H1 (cell line): ENCODE data around the gene ACAD10. TPM values are rescaled to one million over a fixed set of nuclear protein-coding genes. Genes with fewer than 3 reads are reported as not detected.

Experiments used
- CTCF ChIA-PET: fragments of 300-600 bp; sonication (Branson Sonifier 250); formaldehyde crosslinking; loops from one replicate; lab custom pipeline; 2021; ENCODE audit not compliant: partially characterized antibody; lab: Charles Lee
- POLR2A ChIA-PET: fragments of 300-600 bp; sonication (Branson Sonifier 250); formaldehyde crosslinking; loops from one replicate; lab custom pipeline; 2021; ENCODE audit warnings: inconsistent platforms; ENCODE audit not compliant: partially characterized antibody; lab: Charles Lee
- DNase-seq, 2 experiments: peaks; one replicate each; pipeline versions ENCODE4 v3.0.0 to v3.0.0-alpha.2; 2010 to 2022; ENCODE audit warnings: low spot score in 2 of 2, low read depth in 1 of 2, mixed read lengths in 1 of 2
- FAIRE-seq: peaks from 2 replicates; lab custom pipeline; 2011; peaks lifted over from hg19 to GRCh38; lab: Jason Lieb, UNC
- H2AFZ ChIP-seq: 2 replicates; pipeline ENCODE4 v1.8.1; 2012; ENCODE audit warnings: low read length, inconsistent platforms
- H2AK5ac ChIP-seq: 2 replicates; pipeline ENCODE4 v1.6.1; 2013; ENCODE audit warnings: low read depth, low read length
- H2BK120ac ChIP-seq: replicated peaks from 2 replicates; pipeline ENCODE3; 2013; ENCODE audit warnings: low read depth, low read length, inconsistent platforms
- H2BK12ac ChIP-seq: 2 replicates; pipeline ENCODE4 v1.6.1; 2013; ENCODE audit warnings: low read depth, low read length
- H2BK15ac ChIP-seq: 2 replicates; pipeline ENCODE4 v1.6.1; 2013; ENCODE audit warnings: low read length
- H2BK20ac ChIP-seq: 2 replicates; pipeline ENCODE4 v1.6.1; 2013; ENCODE audit warnings: low read length
- H2BK5ac ChIP-seq: 2 replicates; pipeline ENCODE4 v1.6.1; 2013; ENCODE audit warnings: low read depth, low read length
- H3K14ac ChIP-seq: 2 replicates; pipeline ENCODE4 v1.6.1; 2013; ENCODE audit warnings: inconsistent platforms; ENCODE audit not compliant: insufficient read length
- H3K18ac ChIP-seq: 2 replicates; pipeline ENCODE4 v1.6.1; 2013; ENCODE audit warnings: low read length; ENCODE audit errors: extremely low read depth
- H3K23ac ChIP-seq: 2 replicates; pipeline ENCODE4 v1.6.1; 2013; ENCODE audit warnings: inconsistent platforms; ENCODE audit not compliant: insufficient read length
- H3K23me2 ChIP-seq: 2 replicates; pipeline ENCODE4 v1.6.1; 2013; ENCODE audit warnings: low read depth, low read length
- H3K27ac ChIP-seq: 2 replicates; pipeline ENCODE4 v1.6.1; 2011; ENCODE audit warnings: low read depth, low read length, inconsistent platforms
- H3K27me3 ChIP-seq, 4 experiments: replicated peaks in 1 of 4; 1 replicate in 1 of 4; 2 replicates in 3 of 4; pipeline versions ENCODE4 v1.6.1 to v1.8.1; 2011 to 2013; ENCODE audit warnings: low read length in 3 of 4, mild to moderate bottlenecking in 3 of 4, inconsistent platforms in 2 of 4, mixed read lengths in 2 of 4, moderate library complexity in 1 of 4; ENCODE audit not compliant: control insufficient read depth in 3 of 4, insufficient read depth in 3 of 4; ENCODE audit errors: extremely low read depth in 1 of 4
- H3K36me3 ChIP-seq, 4 experiments: 2 replicates each; pipeline versions ENCODE4 v1.6.1 to v1.8.1; 2011 to 2013; ENCODE audit warnings: mild to moderate bottlenecking in 4 of 4, low read length in 3 of 4, moderate library complexity in 2 of 4, control low read depth in 1 of 4, inconsistent platforms in 1 of 4; ENCODE audit not compliant: insufficient read depth in 4 of 4, control insufficient read depth in 2 of 4
- H3K4ac ChIP-seq: replicated peaks from 2 replicates; pipeline ENCODE3; 2013; ENCODE audit warnings: low read length, low read depth, mixed read lengths, inconsistent platforms; ENCODE audit not compliant: insufficient read length
- H3K4me1 ChIP-seq, 4 experiments: replicated peaks in 1 of 4; 1 replicate in 1 of 4; 2 replicates in 3 of 4; pipeline versions ENCODE4 v1.6.1 to v1.8.1; 2011 to 2013; ENCODE audit warnings: low read length in 3 of 4, inconsistent platforms in 2 of 4, mixed read lengths in 1 of 4; ENCODE audit not compliant: insufficient read depth in 4 of 4, control insufficient read depth in 3 of 4
- H3K4me2 ChIP-seq, 2 experiments: 2 replicates each; pipeline versions ENCODE4 v1.6.1 to v1.8.1; 2011 to 2013; ENCODE audit warnings: low read depth in 2 of 2, low read length in 2 of 2, control low read depth in 1 of 2, inconsistent platforms in 1 of 2, mild to moderate bottlenecking in 1 of 2; ENCODE audit not compliant: insufficient read depth in 1 of 2
- H3K4me3 ChIP-seq, 4 experiments: fragments of 200-600, 300-600 bp in 1 of 4; sonication (generic), shearing (Covaris generic), sonication (Bioruptor Twin) in 1 of 4; 2 replicates each; pipeline versions ENCODE4 v1.5.1 to v1.8.1; 2011 to 2016; ENCODE audit warnings: low read length in 4 of 4, low read depth in 3 of 4, control low read depth in 2 of 4, inconsistent platforms in 2 of 4, mild to moderate bottlenecking in 2 of 4, mixed read lengths in 1 of 4, moderate library complexity in 1 of 4; ENCODE audit not compliant: insufficient read depth in 2 of 4; ENCODE audit errors: extremely low read depth in 1 of 4
- H3K56ac ChIP-seq: replicated peaks from 2 replicates; pipeline ENCODE3; 2013; ENCODE audit warnings: low read depth, mild to moderate bottlenecking, mixed read lengths, low read length, inconsistent platforms; ENCODE audit not compliant: insufficient read length
- H3K79me1 ChIP-seq: 2 replicates; pipeline ENCODE4 v1.6.1; 2013; ENCODE audit warnings: low read depth, low read length, control low read depth
- H3K79me2 ChIP-seq, 2 experiments: 2 replicates each; pipeline versions ENCODE4 v1.6.1 to v1.8.1; 2012 to 2013; ENCODE audit warnings: low read length in 2 of 2, mild to moderate bottlenecking in 2 of 2, inconsistent platforms in 1 of 2; ENCODE audit not compliant: insufficient read depth in 2 of 2, control insufficient read depth in 1 of 2
- H3K9ac ChIP-seq, 4 experiments: replicated peaks in 1 of 4; 1 replicate in 1 of 4; 2 replicates in 3 of 4; pipeline versions ENCODE4 v1.6.1 to v1.8.1; 2011 to 2013; ENCODE audit warnings: low read depth in 3 of 4, low read length in 3 of 4, control low read depth in 2 of 4, mild to moderate bottlenecking in 2 of 4, moderate library complexity in 2 of 4, inconsistent platforms in 1 of 4; ENCODE audit errors: extremely low read depth in 1 of 4
- H3K9me3 ChIP-seq, 2 experiments: 2 replicates each; pipeline versions ENCODE4 v1.6.1 to v1.8.1; 2012 to 2013; ENCODE audit warnings: mild to moderate bottlenecking in 2 of 2, moderate library complexity in 2 of 2, control low read depth in 1 of 2, inconsistent platforms in 1 of 2, low read depth in 1 of 2, low read length in 1 of 2, mixed read lengths in 1 of 2; ENCODE audit not compliant: insufficient read depth in 2 of 2
- H4K20me1 ChIP-seq, 2 experiments: replicated peaks in 1 of 2; 2 replicates each; pipeline versions ENCODE3 to v1.8.1; 2011 to 2013; ENCODE audit warnings: inconsistent platforms in 2 of 2, low read length in 2 of 2, mild to moderate bottlenecking in 1 of 2; ENCODE audit not compliant: insufficient read depth in 2 of 2, control insufficient read depth in 1 of 2
- H4K5ac ChIP-seq: 2 replicates; pipeline ENCODE4 v1.6.1; 2013; ENCODE audit warnings: low read length, low read depth, mixed read lengths, inconsistent platforms; ENCODE audit not compliant: insufficient read length
- H4K8ac ChIP-seq: 2 replicates; pipeline ENCODE4 v1.8.0; 2013; ENCODE audit warnings: mild to moderate bottlenecking, moderate library complexity, low read length, inconsistent platforms; ENCODE audit not compliant: insufficient read depth; ENCODE audit errors: extremely low read depth
- H4K91ac ChIP-seq: replicated peaks from 2 replicates; pipeline ENCODE3; 2013; ENCODE audit warnings: low read length, mixed read lengths, inconsistent platforms; ENCODE audit not compliant: insufficient read length
- ASH2L ChIP-seq: fragments of 200-600, 300-600 bp; sonication (generic); IDR thresholded peaks from one replicate; pipeline ENCODE4 v1.7.1; 2017; ENCODE audit warnings: low read length
- BACH1 ChIP-seq: IDR thresholded peaks from 2 replicates; pipeline ENCODE4 v1.6.1; 2012; ENCODE audit warnings: low read length, improper control_type of control experiment
- GTF2F1 ChIP-seq: IDR thresholded peaks from 2 replicates; pipeline ENCODE4 v1.6.1; 2012; ENCODE audit warnings: low read depth, low read length, improper control_type of control experiment, borderline replicate concordance
- POLR2A ChIP-seq, 2 experiments: IDR thresholded peaks; 1 replicate in 1 of 2; 2 replicates in 1 of 2; pipeline ENCODE4 v1.6.1; 2011; ENCODE audit warnings: low read depth in 2 of 2, low read length in 2 of 2, mild to moderate bottlenecking in 2 of 2; ENCODE audit errors: control extremely low read depth in 1 of 2
- POU5F1 ChIP-seq: IDR thresholded peaks from 2 replicates; pipeline ENCODE4 v1.6.1; 2011; ENCODE audit warnings: low read depth, mild to moderate bottlenecking, low read length, moderate library complexity
- RXRA ChIP-seq: IDR thresholded peaks from 2 replicates; pipeline ENCODE4 v1.6.1; 2011; ENCODE audit warnings: low read depth, mild to moderate bottlenecking, low read length, moderate library complexity; ENCODE audit not compliant: insufficient read depth
- SIX5 ChIP-seq: IDR thresholded peaks from 2 replicates; pipeline ENCODE4 v1.6.1; 2011; ENCODE audit warnings: mild to moderate bottlenecking, low read depth, low read length
- SP1 ChIP-seq: IDR thresholded peaks from 2 replicates; pipeline ENCODE4 v1.6.1; 2011; ENCODE audit warnings: low read depth, low read length
- SUZ12 ChIP-seq: fragments of 200-600 bp; sonication (generic); IDR thresholded peaks from 2 replicates; pipeline ENCODE4 v1.6.1; 2012; ENCODE audit warnings: mild to moderate bottlenecking, inconsistent platforms, low read length, moderate library complexity, mixed read lengths
- TAF1 ChIP-seq: IDR thresholded peaks from 2 replicates; pipeline ENCODE4 v1.6.1; 2011; ENCODE audit warnings: mild to moderate bottlenecking, low read depth, low read length
- YY1 ChIP-seq: IDR thresholded peaks from 2 replicates; pipeline ENCODE4 v1.6.1; 2011; ENCODE audit warnings: low read depth, mild to moderate bottlenecking, low read length
- ZNF274 ChIP-seq: IDR thresholded peaks from 2 replicates; pipeline ENCODE4 v1.7.0; 2012; ENCODE audit warnings: low read length, borderline replicate concordance; ENCODE audit errors: extremely low read depth
- WGBS, 2 experiments: shearing (Covaris generic) in 1 of 2; methylation state at CpG; one replicate each; pipeline versions ENCODE4 v1.1.6 to v1.1.7; 2013 to 2015; ENCODE audit warnings: low lambda C conversion rate in 2 of 2, mixed read lengths in 2 of 2, inconsistent platforms in 1 of 2, low coverage in 1 of 2, missing lambda C conversion rate in 1 of 2; ENCODE audit not compliant: insufficient replicate concordance in 2 of 2, insufficient coverage in 1 of 2, insufficient read length in 1 of 2; ENCODE audit errors: extremely low coverage in 1 of 2, missing lambda C conversion rate in 1 of 2; 5-methylcytosine and 5-hydroxymethylcytosine counted together
- polyA plus RNA-seq, 7 experiments: library from polyadenylated mRNA; depleted of rRNA in 3 of 7; stranded (reverse) in 5 of 7; unstranded in 2 of 7; fragments of >200 nt in 5 of 7; fragments of 200-250 nt in 2 of 7; gene quantifications; 1 replicate in 5 of 7; 2 replicates in 1 of 7; 4 replicates in 1 of 7; pipeline versions ENCODE4 v1.2.1 to v1.2.3, GENCODE V29; 2011 to 2013; ENCODE audit warnings: missing spikeins in 2 of 7, mixed read lengths in 2 of 7
- total RNA-seq: library from RNA; stranded (reverse); fragmentation: NEBNext Ultra II Directional; extraction: Animal tissue kit (Norgen Biotek cat#: 25700); gene quantifications from 2 replicates; pipeline ENCODE4 v1.2.1, GENCODE V29; 2021

The ACAD10 gene
- total and polyA plus RNA-seq, 2 of the 8 experiments (the other 6 are each of a cell fraction or from before 2014, with no cell fraction given): 17.3 to 23.3 TPM

- peak within 1 kb of the TSS; percentile 47; the same call in 1 of the 2 replicates for H3K27ac ChIP-seq
- H3K4me3 ChIP-seq: peak within 1 kb of the TSS; percentile 62 to 85 (median 70)
- H2AK5ac ChIP-seq: peak within 1 kb of the TSS; percentile 96
- H2BK20ac ChIP-seq: 0 out of 2 replicates have a peak within 1 kb of the TSS, but pooled peaks have one; percentile 61
- peak within 1 kb of the TSS; percentile 82 to 98 for H3K4me2 ChIP-seq
- no peaks in the 10 kb centered on the region for H3K36me3 ChIP-seq
- H3K9ac ChIP-seq: peak within 1 kb of the TSS; percentile 59 to 72 (median 66)
- H2BK15ac ChIP-seq: peak within 1 kb of the TSS; percentile 99; the same call in 1 of the 2 replicates
- H3K14ac ChIP-seq: no peak within 1 kb of the TSS
- peak within 1 kb of the TSS; percentile 99 for H3K18ac ChIP-seq
- peak within 1 kb of the TSS; percentile 24 for H3K56ac ChIP-seq
- H4K8ac ChIP-seq: peak within 1 kb of the TSS; percentile 81
- no peaks in the 10 kb centered on the region for H4K20me1 ChIP-seq
- no peak within 1 kb of the TSS for H2BK120ac ChIP-seq
- POLR2A ChIA-PET: interaction anchor here (0.6 to 3.4 kb wide), 16 partner anchors 9 to 615 kb away, joined by 3 to 21 read pairs (median 5); partner anchors contain the start of genes ACAD10, BRAP and MAPKAPK5
- peak within 1 kb of the TSS; percentile 88 for H2BK5ac ChIP-seq
- no peak within 1 kb of the TSS for H3K23ac ChIP-seq
- 0 out of 2 replicates have a peak, but pooled peaks cover 2% of the 10 kb centered on the region for H3K79me1 ChIP-seq
- peak within 1 kb of the TSS; percentile 51 for H4K5ac ChIP-seq
- H3K4ac ChIP-seq: peak within 1 kb of the TSS; percentile 98
- peaks cover 0 to 17% of the 10 kb centered on the region in 2 experiments; a peak in 1 of 4 replicates for H3K79me2 ChIP-seq
- H2BK12ac ChIP-seq: peak within 1 kb of the TSS; percentile 100
- FAIRE-seq: no peak
- peaks cover 0 to 4% of the 10 kb centered on the region in 2 experiments; a peak in 2 of 4 replicates for H3K9me3 ChIP-seq
- peaks cover 0 to 5% (median 0%) of the 10 kb centered on the region in 4 experiments; a peak in 3 of 7 replicates for H3K27me3 ChIP-seq
- peak within 1 kb of the TSS; percentile 96 for H4K91ac ChIP-seq
- H3K4me1 ChIP-seq: peaks cover 0 to 11% (median 3%) of the 10 kb centered on the region in 4 experiments; a peak in 4 of 7 replicates
- H3K23me2 ChIP-seq: peaks cover 9% of the 10 kb centered on the region
- WGBS, 2 experiments: 2% methylated on average over 44 of the region's 73 CpGs; no CpG with 5 or more reads in 1 of the 2 experiments
- CTCF ChIA-PET: interaction anchor here (1.1 to 2.9 kb wide), 4 partner anchors 13 to 118 kb away, joined by 3 to 12 read pairs (median 4); no protein-coding TSS in a partner anchor
- DNase-seq: peak; percentile 50 to 88
- peak within 1 kb of the TSS; percentile 43; the same call in 1 of the 2 replicates for H2AFZ ChIP-seq
- no peak for TF ChIP-seq BACH1
- TF ChIP-seq SP1: 0 out of 2 replicates have a peak, but pooled peaks have one; percentile 55
- no peak for TF ChIP-seq ZNF274
- no peak for TF ChIP-seq POU5F1
- TF ChIP-seq GTF2F1: no peak
- no peak for TF ChIP-seq YY1
- TF ChIP-seq TAF1: peak; percentile 76
- TF ChIP-seq POLR2A (IDR thresholded peaks at IDR 0.05; ENCODE audit: control extremely low read depth in 1 of 2, low read depth in 2 of 2, low read length in 2 of 2): peak; percentile 62 to 89
- no peak for TF ChIP-seq SIX5
- TF ChIP-seq RXRA: no peak
- peak; percentile 79 for TF ChIP-seq ASH2L
- TF ChIP-seq SUZ12: no peak
Measured at GRCh38 chr12:111766608-111767361, 80.9 kb downstream of the ACAD10 start, which contains the start of gene ALDH2. ALDH2 (plus strand) TSS chr12:111766933; CDS start chr12:111766983, 50 bp downstream.
